ENCODE data around the gene CEP85L. TPM values are rescaled to one million over a fixed set of nuclear protein-coding genes. Genes with fewer than 3 reads are reported as not detected.

The CEP85L gene
- total RNA-seq, 1 donor from 2014 or later, result 19.3 TPM

DNA sequence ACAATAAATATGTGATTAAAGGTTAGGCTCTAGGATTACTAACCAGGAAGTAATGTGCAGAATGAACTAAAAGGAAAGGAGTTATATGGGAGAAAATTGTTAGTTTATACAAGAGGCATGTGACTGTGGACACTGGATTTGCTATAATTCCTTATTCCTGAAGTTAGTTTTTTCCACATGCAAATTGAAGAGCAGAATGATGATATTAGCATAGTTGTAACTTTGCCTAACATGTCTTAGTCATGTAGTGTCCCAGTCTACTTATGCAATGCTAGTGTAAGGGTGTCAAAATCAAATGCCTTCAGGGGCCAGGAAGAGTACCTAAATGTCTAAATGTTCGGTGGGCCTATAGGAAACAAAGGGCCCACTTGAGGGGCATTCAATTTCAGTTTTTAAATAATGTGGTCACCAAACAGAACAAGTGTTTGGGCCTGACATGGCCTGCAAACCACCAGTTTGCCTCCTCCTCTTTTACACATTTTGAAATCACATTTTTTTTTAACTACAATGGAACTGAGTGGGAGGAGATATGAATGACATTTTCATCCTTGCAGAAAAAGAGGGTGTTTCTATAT is 28.0 kb upstream of the CEP85L start:
- Histone ChIP-seq H3K9ac (ENCODE audit: low read length) (no peak overlapping the region), H3K27me3 (ENCODE audit: insufficient read depth, low read length) (no peaks in the 10 kb centered on the region), H3K9me3 (ENCODE audit: insufficient read depth, low read depth, low read length) (no peaks in the 10 kb centered on the region), H3K4me2 (ENCODE audit: low read length) (peak overlapping the region; percentile 24), H3K27ac (ENCODE audit: low read depth, low read length) (peak overlapping the region; percentile 40), H3K36me3 (ENCODE audit: insufficient read depth, low read length) (no peaks in the 10 kb centered on the region), H3K4me1 (ENCODE audit: insufficient read depth, low read length) (peaks cover 6% of the 10 kb centered on the region), H3K4me3 (ENCODE audit: insufficient read depth, low read depth, low read length) (no peak overlapping the region), H3K79me2 (ENCODE audit: insufficient read depth, low read length) (peaks cover 4% of the 10 kb centered on the region), H4K20me1 (ENCODE audit: insufficient read depth, low read length) (no peaks in the 10 kb centered on the region), H2AFZ (ENCODE audit: low read depth, low read length) (no peak overlapping the region)
- H3K27me3 Mint-ChIP-seq (ENCODE audit: low read depth, unreplicated experiment), result no peaks in the 10 kb centered on the region
- FAIRE-seq, result no peak
- DNase-seq (ENCODE audit: low read depth), result peak; percentile 56
- no peaks in the 10 kb centered on the region for H3K9me3 Mint-ChIP-seq (ENCODE audit: unreplicated experiment)
- H3K4me1 Mint-ChIP-seq (ENCODE audit: low read depth, unreplicated experiment), result peaks cover 10% of the 10 kb centered on the region
- TF ChIP-seq EZH2 (IDR thresholded peaks at IDR 0.05; ENCODE audit: insufficient read depth, low read length) (no peak), CTCF (IDR thresholded peaks at IDR 0.05; ENCODE audit: insufficient read depth, low read depth, low read length) (no peak)
- no peaks in the 10 kb centered on the region for H3K36me3 Mint-ChIP-seq (ENCODE audit: low read depth, unreplicated experiment)
- H3K27ac Mint-ChIP-seq (ENCODE audit: unreplicated experiment), result peak overlapping the region; percentile 4
- H3K4me3 Mint-ChIP-seq (ENCODE audit: unreplicated experiment), result no peak overlapping the region

DNA sequence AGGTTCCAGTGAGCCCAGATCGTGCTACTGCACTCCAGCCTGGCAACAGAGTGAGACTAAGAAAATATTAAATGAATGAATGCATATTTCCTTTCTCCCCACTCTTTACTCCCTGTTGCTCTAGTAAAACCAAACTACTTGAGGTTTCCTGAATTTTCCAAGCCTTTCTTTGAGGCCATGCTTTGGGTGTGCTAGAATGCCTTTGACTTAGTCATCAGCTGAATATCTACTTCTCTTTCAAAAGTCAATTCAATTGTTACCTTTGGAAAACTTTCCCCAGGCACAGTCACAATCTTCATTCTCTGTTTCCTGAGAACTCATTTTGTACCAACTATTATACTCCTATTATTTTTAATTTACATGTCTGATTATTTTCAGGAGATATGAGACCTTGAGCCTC is 27.5 kb upstream of the CEP85L start:
- Histone ChIP-seq H3K4me2 (ENCODE audit: low read length) (peak overlapping the region; percentile 24), H3K4me3 (ENCODE audit: insufficient read depth, low read depth, low read length) (no peak overlapping the region), H3K4me1 (ENCODE audit: insufficient read depth, low read length) (peaks cover 6% of the 10 kb centered on the region), H3K79me2 (ENCODE audit: insufficient read depth, low read length) (peaks cover 4% of the 10 kb centered on the region), H4K20me1 (ENCODE audit: insufficient read depth, low read length) (no peaks in the 10 kb centered on the region), H2AFZ (ENCODE audit: low read depth, low read length) (no peak overlapping the region), H3K27ac (ENCODE audit: low read depth, low read length) (no peak overlapping the region), H3K9me3 (ENCODE audit: insufficient read depth, low read depth, low read length) (no peaks in the 10 kb centered on the region), H3K27me3 (ENCODE audit: insufficient read depth, low read length) (no peaks in the 10 kb centered on the region), H3K9ac (ENCODE audit: low read length) (no peak overlapping the region), H3K36me3 (ENCODE audit: insufficient read depth, low read length) (no peaks in the 10 kb centered on the region)
- peak; percentile 73 for DNase-seq (ENCODE audit: low read depth)
- Mint-ChIP-seq H3K9me3 (ENCODE audit: unreplicated experiment) (no peaks in the 10 kb centered on the region), H3K36me3 (ENCODE audit: low read depth, unreplicated experiment) (no peaks in the 10 kb centered on the region), H3K27me3 (ENCODE audit: low read depth, unreplicated experiment) (no peaks in the 10 kb centered on the region), H3K27ac (ENCODE audit: unreplicated experiment) (peak overlapping the region; percentile 4), H3K4me3 (ENCODE audit: unreplicated experiment) (no peak overlapping the region), H3K4me1 (ENCODE audit: low read depth, unreplicated experiment) (peaks cover 10% of the 10 kb centered on the region)
- FAIRE-seq, result no peak
- TF ChIP-seq CTCF (IDR thresholded peaks at IDR 0.05; ENCODE audit: insufficient read depth, low read depth, low read length) (no peak), EZH2 (IDR thresholded peaks at IDR 0.05; ENCODE audit: insufficient read depth, low read length) (no peak)

DNA sequence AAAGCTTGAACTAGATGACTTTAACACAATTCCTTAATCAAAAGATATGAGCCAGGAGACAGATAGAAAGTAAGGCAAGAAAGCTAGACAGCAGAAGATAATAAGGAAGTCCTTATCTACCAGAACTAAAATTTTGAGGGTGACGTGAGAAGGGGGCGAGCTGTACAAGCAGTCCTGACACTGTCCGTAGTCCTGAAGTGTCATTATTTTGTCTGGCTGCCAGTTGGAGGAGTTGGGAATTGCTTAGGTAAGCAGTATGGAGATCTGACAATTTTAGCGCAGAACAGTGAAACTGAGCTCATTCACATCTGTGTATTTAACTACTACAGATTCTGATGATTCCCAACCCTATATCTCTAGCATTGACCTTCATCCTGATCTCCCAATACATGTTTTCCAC is 25.8 kb upstream of the CEP85L start:
- Histone ChIP-seq H2AFZ (ENCODE audit: low read depth, low read length) (no peak overlapping the region), H3K4me3 (ENCODE audit: insufficient read depth, low read depth, low read length) (no peak overlapping the region), H4K20me1 (ENCODE audit: insufficient read depth, low read length) (peaks cover 3% of the 10 kb centered on the region), H3K4me2 (ENCODE audit: low read length) (no peak overlapping the region), H3K27ac (ENCODE audit: low read depth, low read length) (no peak overlapping the region), H3K4me1 (ENCODE audit: insufficient read depth, low read length) (peaks cover 6% of the 10 kb centered on the region), H3K9ac (ENCODE audit: low read length) (no peak overlapping the region), H3K79me2 (ENCODE audit: insufficient read depth, low read length) (peaks cover 14% of the 10 kb centered on the region), H3K27me3 (ENCODE audit: insufficient read depth, low read length) (no peaks in the 10 kb centered on the region), H3K9me3 (ENCODE audit: insufficient read depth, low read depth, low read length) (no peaks in the 10 kb centered on the region), H3K36me3 (ENCODE audit: insufficient read depth, low read length) (no peaks in the 10 kb centered on the region)
- H3K4me1 Mint-ChIP-seq (ENCODE audit: low read depth, unreplicated experiment), result peaks cover 10% of the 10 kb centered on the region
- H3K27ac Mint-ChIP-seq (ENCODE audit: unreplicated experiment), result no peak overlapping the region
- no peaks in the 10 kb centered on the region for H3K36me3 Mint-ChIP-seq (ENCODE audit: low read depth, unreplicated experiment)
- FAIRE-seq (no peak), DNase-seq (ENCODE audit: low read depth) (no peak)
- no peak overlapping the region for H3K4me3 Mint-ChIP-seq (ENCODE audit: unreplicated experiment)
- H3K27me3 Mint-ChIP-seq (ENCODE audit: low read depth, unreplicated experiment), result no peaks in the 10 kb centered on the region
- H3K9me3 Mint-ChIP-seq (ENCODE audit: unreplicated experiment), result no peaks in the 10 kb centered on the region
- no peak for TF ChIP-seq EZH2 (IDR thresholded peaks at IDR 0.05; ENCODE audit: insufficient read depth, low read length)
- no peak for TF ChIP-seq CTCF (IDR thresholded peaks at IDR 0.05; ENCODE audit: insufficient read depth, low read depth, low read length)
